ENCODE data around the gene OXER1. TPM values are rescaled to one million over a fixed set of nuclear protein-coding genes. Genes with fewer than 3 reads are reported as not detected.

Gene OXER1
- total RNA-seq, 1 experiment from 2014 or later: 0.90 TPM

DNA sequence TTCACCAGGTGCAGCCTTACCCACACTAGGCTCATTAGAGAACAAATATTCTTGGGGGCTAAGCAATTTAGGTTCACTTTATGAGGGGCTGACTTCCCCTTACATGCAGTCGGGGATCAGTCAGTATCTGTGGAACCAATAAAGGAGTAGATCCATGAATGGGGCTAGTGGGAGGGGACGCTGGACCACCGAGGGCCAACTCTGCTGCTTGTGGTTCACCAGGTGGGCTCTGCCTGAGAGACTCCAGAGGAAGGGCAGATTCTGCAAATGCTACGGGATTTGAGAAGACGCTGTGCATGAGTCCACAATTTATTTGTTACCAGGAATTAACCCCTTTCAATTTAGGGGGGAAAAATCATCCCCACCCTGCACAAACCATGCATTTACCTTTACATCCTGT lies 44.4 kb upstream of the OXER1 start:
- intact Hi-C loops (cut with micrococcal nuclease; ENCODE audit: unreplicated experiment): no loop called here
- ChIA-PET CTCF (no interaction called here), POLR2A (ENCODE audit: low non-redundant PET) (no interaction called here)

DNA sequence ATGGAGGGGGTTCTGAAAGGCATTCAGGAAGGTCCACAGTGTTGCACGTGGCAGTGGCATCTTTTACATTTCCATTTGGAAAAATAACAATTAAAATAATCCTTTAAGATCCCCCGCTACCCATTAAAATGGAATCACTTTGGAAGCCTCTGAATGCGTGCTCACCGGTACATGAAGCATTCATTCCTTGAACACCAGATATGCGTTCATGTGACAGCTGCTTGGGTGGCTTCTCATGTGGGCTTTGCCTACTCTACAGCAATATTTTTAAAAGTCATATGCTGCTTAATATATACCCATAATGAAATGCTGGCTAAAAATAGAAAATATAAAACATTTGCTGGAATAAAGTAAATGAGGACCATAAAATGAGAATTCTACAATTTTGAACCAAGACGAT lies 42.9 kb upstream of the OXER1 start:
- ChIA-PET POLR2A (ENCODE audit: low non-redundant PET) (no interaction called here), CTCF (no interaction called here)
- Histone ChIP-seq H3K36me3 (ENCODE audit: insufficient read depth, low read length, poor library complexity, severe bottlenecking) (no peaks in the 10 kb centered on the region), H3K27me3 (replicated peaks; ENCODE audit: insufficient read depth, low read depth, low read length, poor library complexity) (no peaks in the 10 kb centered on the region), H3K27ac (ENCODE audit: low read depth, low read length, poor library complexity, severe bottlenecking) (no peak overlapping the region), H3K4me3 (ENCODE audit: low read depth, low read length, poor library complexity, severe bottlenecking) (no peak overlapping the region), H3K9me3 (ENCODE audit: low read depth, low read length, poor library complexity, severe bottlenecking) (no peaks in the 10 kb centered on the region), H3K4me1 (ENCODE audit: insufficient read depth, low read length, poor library complexity, severe bottlenecking) (peaks cover 4% of the 10 kb centered on the region)
- intact Hi-C loops (cut with micrococcal nuclease; ENCODE audit: unreplicated experiment): no loop called here
- BruUV-seq (replicated peaks): no TSS peak
- no peak for TF ChIP-seq EZH2 (IDR thresholded peaks at IDR 0.05; ENCODE audit: borderline replicate concordance, low read depth, low read length, poor library complexity, severe bottlenecking)
- TF ChIP-seq, protein P1, sequence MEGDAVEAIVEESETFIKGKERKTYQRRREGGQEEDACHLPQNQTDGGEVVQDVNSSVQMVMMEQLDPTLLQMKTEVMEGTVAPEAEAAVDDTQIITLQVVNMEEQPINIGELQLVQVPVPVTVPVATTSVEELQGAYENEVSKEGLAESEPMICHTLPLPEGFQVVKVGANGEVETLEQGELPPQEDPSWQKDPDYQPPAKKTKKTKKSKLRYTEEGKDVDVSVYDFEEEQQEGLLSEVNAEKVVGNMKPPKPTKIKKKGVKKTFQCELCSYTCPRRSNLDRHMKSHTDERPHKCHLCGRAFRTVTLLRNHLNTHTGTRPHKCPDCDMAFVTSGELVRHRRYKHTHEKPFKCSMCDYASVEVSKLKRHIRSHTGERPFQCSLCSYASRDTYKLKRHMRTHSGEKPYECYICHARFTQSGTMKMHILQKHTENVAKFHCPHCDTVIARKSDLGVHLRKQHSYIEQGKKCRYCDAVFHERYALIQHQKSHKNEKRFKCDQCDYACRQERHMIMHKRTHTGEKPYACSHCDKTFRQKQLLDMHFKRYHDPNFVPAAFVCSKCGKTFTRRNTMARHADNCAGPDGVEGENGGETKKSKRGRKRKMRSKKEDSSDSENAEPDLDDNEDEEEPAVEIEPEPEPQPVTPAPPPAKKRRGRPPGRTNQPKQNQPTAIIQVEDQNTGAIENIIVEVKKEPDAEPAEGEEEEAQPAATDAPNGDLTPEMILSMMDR (conservative IDR thresholded peaks at IDR 0.05; ENCODE audit: low read depth, low read length): no peak
- DNase-seq (ENCODE audit: low spot score): no peak

More for the DNA sequence above, 44.4 kb upstream of the OXER1 start:
- Histone ChIP-seq H3K4me1 (ENCODE audit: insufficient read depth, low read length, poor library complexity, severe bottlenecking) (peaks cover 4% of the 10 kb centered on the region), H3K4me3 (ENCODE audit: low read depth, low read length, poor library complexity, severe bottlenecking) (no peak overlapping the region), H3K9me3 (ENCODE audit: low read depth, low read length, poor library complexity, severe bottlenecking) (no peaks in the 10 kb centered on the region), H3K27ac (ENCODE audit: low read depth, low read length, poor library complexity, severe bottlenecking) (no peak overlapping the region), H3K27me3 (replicated peaks; ENCODE audit: insufficient read depth, low read depth, low read length, poor library complexity) (no peaks in the 10 kb centered on the region), H3K36me3 (ENCODE audit: insufficient read depth, low read length, poor library complexity, severe bottlenecking) (no peaks in the 10 kb centered on the region)
- TF ChIP-seq EZH2 (IDR thresholded peaks at IDR 0.05; ENCODE audit: borderline replicate concordance, low read depth, low read length, poor library complexity, severe bottlenecking): no peak
- TF ChIP-seq, protein P1 (conservative IDR thresholded peaks at IDR 0.05; ENCODE audit: low read depth, low read length): no peak
- no peak for DNase-seq (ENCODE audit: low spot score)
- BruUV-seq (replicated peaks): no TSS peak

DNA sequence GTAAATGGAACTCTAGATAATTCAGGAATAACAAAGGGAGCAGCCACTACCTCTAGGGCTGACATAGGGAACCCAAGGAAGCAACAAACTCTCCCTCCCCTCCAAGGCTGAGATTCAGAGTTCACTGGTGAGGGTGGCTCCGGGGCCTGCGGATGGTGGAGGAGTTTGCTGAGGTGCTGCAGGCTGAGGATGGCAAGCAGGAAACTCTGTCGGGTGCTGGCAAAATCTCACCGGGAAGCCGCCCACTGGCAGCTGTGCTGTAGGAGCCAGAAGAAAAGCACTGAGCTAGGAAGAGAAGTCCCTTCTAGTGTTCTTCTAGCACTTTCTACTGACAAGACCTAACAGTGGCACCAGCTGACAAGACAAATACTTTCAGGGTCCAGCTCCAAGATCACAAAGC lies 41.0 kb upstream of the OXER1 start:
- intact Hi-C loops (cut with micrococcal nuclease; ENCODE audit: unreplicated experiment): no loop called here
- POLR2A ChIA-PET (ENCODE audit: low non-redundant PET): no interaction called here
- Histone ChIP-seq H3K27ac (ENCODE audit: low read depth, low read length, poor library complexity, severe bottlenecking) (no peak overlapping the region), H3K4me1 (ENCODE audit: insufficient read depth, low read length, poor library complexity, severe bottlenecking) (peaks cover 4% of the 10 kb centered on the region), H3K9me3 (ENCODE audit: low read depth, low read length, poor library complexity, severe bottlenecking) (no peaks in the 10 kb centered on the region), H3K36me3 (ENCODE audit: insufficient read depth, low read length, poor library complexity, severe bottlenecking) (no peaks in the 10 kb centered on the region), H3K4me3 (ENCODE audit: low read depth, low read length, poor library complexity, severe bottlenecking) (no peak overlapping the region), H3K27me3 (replicated peaks; ENCODE audit: insufficient read depth, low read depth, low read length, poor library complexity) (no peaks in the 10 kb centered on the region)
- no peak for DNase-seq (ENCODE audit: low spot score)
- no TSS peak for BruUV-seq (replicated peaks)
- TF ChIP-seq, protein P1 (conservative IDR thresholded peaks at IDR 0.05; ENCODE audit: low read depth, low read length): no peak
- no peak for TF ChIP-seq EZH2 (IDR thresholded peaks at IDR 0.05; ENCODE audit: borderline replicate concordance, low read depth, low read length, poor library complexity, severe bottlenecking)
- CTCF ChIA-PET: no interaction called here

Data from A673 (cell line).